Ovary (tissue), 9 donors: ENCODE measurements around the gene GAPDH. TPM values are rescaled to one million over a fixed set of nuclear protein-coding genes. Genes with fewer than 3 reads are reported as not detected.
"Not testable (repeated sequence)": the region's sequence is repeated elsewhere in the genome, so short reads cannot be mapped to it uniquely, and the experiment has no call there.

Experiments used
- DNase-seq, 5 donors: peaks; one replicate each; pipeline ENCODE4 v3.0.0-alpha.2; 2019 to 2020
- H3K27ac ChIP-seq, 2 donors: fragments of 200-600 bp; one replicate each; pipeline versions ENCODE4 v1.5.1 to v1.8.0; 2019 to 2022
- H3K27me3 ChIP-seq: fragments of 200-600 bp; one replicate; pipeline ENCODE4 v1.8.0; 2022
- H3K36me3 ChIP-seq: fragments of 200-600 bp; sonication (generic); one replicate; pipeline ENCODE4 v1.5.1; 2019
- H3K4me1 ChIP-seq: one replicate; pipeline ENCODE4 v1.8.1; 2013; ENCODE audit warnings: mild to moderate bottlenecking, moderate library complexity; ENCODE audit not compliant: insufficient read depth
- H3K4me3 ChIP-seq: fragments of 200-600 bp; sonication (generic); one replicate; pipeline ENCODE4 v1.5.1; 2017
- H3K9me3 ChIP-seq, 2 donors: fragments of 200-600 bp in 1 of 2; sonication (generic) in 1 of 2; one replicate each; pipeline versions ENCODE4 v1.5.1 to v1.8.1; 2013 to 2019; ENCODE audit warnings: mild to moderate bottlenecking in 1 of 2, moderate library complexity in 1 of 2
- CTCF ChIP-seq, 3 donors: fragments of 450-650 bp in 2 of 3; fragments of 200-600 bp in 1 of 3; IDR thresholded peaks; one replicate each; pipeline versions ENCODE4 v1.5.1 to v1.8.0; 2016 to 2022; ENCODE audit warnings: antibody characterized with exemption in 3 of 3, mild to moderate bottlenecking in 1 of 3
- EP300 ChIP-seq: sonication (generic); formaldehyde crosslinking; IDR thresholded peaks from one replicate; pipeline ENCODE4 v1.6.1; 2017; ENCODE audit warnings: antibody characterized with exemption
- POLR2A ChIP-seq: fragments of 450-650 bp; IDR thresholded peaks from one replicate; pipeline ENCODE4 v1.6.1; 2017; ENCODE audit warnings: antibody characterized with exemption, mild to moderate bottlenecking, moderate library complexity
- WGBS, 3 donors: extraction: QIAGEN DNeasy Blood & Tissue Kit in 1 of 3; methylation state at CpG; one replicate each; pipeline versions ENCODE4 v1.1.5 to v1.1.7; 2013 to 2017; 5-methylcytosine and 5-hydroxymethylcytosine counted together
- intact Hi-C, 4 donors: fragments of 100-400 bp; cut with DNase I; formaldehyde crosslinking; loops; one replicate each; pipeline versions ENCODE4 v1.11.0 to v1.15.1; 2022 to 2023
- polyA plus RNA-seq, 2 donors: library from polyadenylated mRNA; stranded (reverse); fragments of 200-250 nt in 1 of 2; fragments of 350-450 nt in 1 of 2; fragmentation: Illumina TruSeq in 1 of 2; extraction: RNeasy Lipid Tissue Mini Kit (QIAGEN cat#74804) in 1 of 2; gene quantifications; one replicate each; pipeline ENCODE4 v1.2.3, GENCODE V29; 2013 to 2014
- small RNA-seq: library from RNA; depleted of rRNA; stranded (forward); fragments of <200 nt; gene quantifications from one replicate; pipeline ENCODE3, GENCODE V24; 2016
- total RNA-seq, 7 donors: library from RNA; depleted of rRNA in 2 of 7; stranded (reverse); fragments of >200 nt in 2 of 7; fragmentation: NEBNext Ultra II Directional in 3 of 7; extraction: Animal tissue kit (Norgen Biotek cat#: 25700) in 3 of 7; gene quantifications; one replicate each; pipeline versions ENCODE4 v1.1.0 to v1.2.4, GENCODE V29; 2016 to 2023
- donor health status: DM: no; HTN: no; CAD: no; lungs with moderate emphysema.
- donor health status: DM: no; HTN: no; CAD: no.
- donor health status: Bipolar disorder and iron deficiency.
- donor health status: DM: yes; HTN: yes; CAD: no.
- donor health status: DM: no; HTN: no; CAD: no.
- donor health status: DM: yes; HTN: yes; CAD: no.

Gene GAPDH
- total and polyA plus RNA-seq, 9 donors = 661 to 1,442 (median 1,247) TPM

DNA sequence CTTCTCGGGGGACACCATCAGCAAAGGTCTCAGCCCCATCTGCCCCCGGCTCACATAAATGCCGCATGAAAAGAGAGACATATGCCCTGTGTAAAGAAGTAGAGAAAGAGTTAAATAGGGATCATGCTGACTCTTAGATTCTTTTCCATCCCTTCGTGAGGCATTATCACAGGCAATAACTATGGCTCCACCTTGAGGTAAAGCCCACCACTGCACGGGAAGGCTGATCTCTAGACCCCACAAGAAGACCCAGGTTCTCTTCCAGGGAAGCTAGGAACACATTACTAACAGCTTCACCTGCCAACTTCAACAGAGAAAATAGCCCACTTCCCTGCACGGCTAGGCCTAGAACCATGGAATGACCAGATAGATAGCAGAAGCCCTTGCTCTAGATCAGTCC is 47.9 kb downstream of the GAPDH start:
- intact Hi-C loops = no loop called here
- Histone ChIP-seq H3K27me3 (no peaks in the 10 kb centered on the region), H3K4me3 (no peak overlapping the region), H3K36me3 (peaks cover 2% of the 10 kb centered on the region), H3K27ac (no peak overlapping the region), H3K9me3 (no peaks in the 10 kb centered on the region), H3K4me1 (no peaks in the 10 kb centered on the region)
- TF ChIP-seq POLR2A = no peak
- no peak for TF ChIP-seq EP300
- no peak for TF ChIP-seq CTCF (IDR thresholded peaks at IDR 0.05)
- no peak for DNase-seq
- WGBS, 3 donors = 57 to 71% (median 63%) methylated on average over 6 of the region's 6 CpGs

GRCh38 chr12:6582959-6583358 is 48.6 kb downstream of the GAPDH start:
- 89 to 93% (median 89%) methylated on average over 12 of the region's 12 CpGs for WGBS, 3 donors
- H3K36me3 ChIP-seq = no peaks in the 10 kb centered on the region
- no peaks in the 10 kb centered on the region for H3K4me1 ChIP-seq
- H3K27ac ChIP-seq = no peak overlapping the region
- H3K4me3 ChIP-seq = no peak overlapping the region
- no peaks in the 10 kb centered on the region for H3K9me3 ChIP-seq
- no peak for DNase-seq
- H3K27me3 ChIP-seq = no peaks in the 10 kb centered on the region
- intact Hi-C loops = no loop called here
- TF ChIP-seq CTCF (IDR thresholded peaks at IDR 0.05) (no peak), POLR2A (no peak), EP300 (no peak)

GRCh38 chr12:6584293-6584692 is 50.0 kb downstream of the GAPDH start:
- no peak overlapping the region for H3K4me3 ChIP-seq
- 53 to 72% (median 58%) methylated on average over 10 of the region's 10 CpGs for WGBS, 3 donors
- H3K27ac ChIP-seq = no peak overlapping the region
- no peaks in the 10 kb centered on the region for H3K9me3 ChIP-seq
- intact Hi-C loops = no loop called here
- DNase-seq = no peak
- TF ChIP-seq POLR2A = no peak
- no peak for TF ChIP-seq CTCF (IDR thresholded peaks at IDR 0.05)
- no peak for TF ChIP-seq EP300
- no peaks in the 10 kb centered on the region for H3K4me1 ChIP-seq
- no peaks in the 10 kb centered on the region for H3K27me3 ChIP-seq
- no peaks in the 10 kb centered on the region for H3K36me3 ChIP-seq

DNA sequence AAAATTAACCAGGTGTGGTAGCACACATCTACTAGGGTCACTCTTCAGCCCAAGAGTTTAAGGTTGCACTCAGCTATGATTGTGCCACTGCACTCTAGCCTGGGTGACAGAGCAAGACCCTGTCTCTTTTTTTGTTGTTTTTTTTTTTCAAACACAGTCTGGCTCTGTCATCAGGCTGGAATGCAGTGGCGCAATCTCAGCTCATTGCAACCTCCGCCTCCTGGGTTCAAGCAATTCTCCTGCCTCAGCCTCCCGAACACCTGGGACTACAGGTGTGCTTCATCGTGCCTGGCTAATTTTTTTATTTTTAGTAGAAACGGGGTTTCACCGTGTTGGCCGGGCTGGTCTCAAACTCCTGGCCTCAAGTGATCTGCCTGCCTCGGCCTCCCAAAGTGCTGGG is 52.3 kb downstream of the GAPDH start:
- H3K4me3 ChIP-seq, H3K36me3 ChIP-seq, intact Hi-C loops, DNase-seq, H3K9me3 ChIP-seq, H3K27me3 ChIP-seq, H3K4me1 ChIP-seq, H3K27ac ChIP-seq: not testable (repeated sequence)
- 88 to 93% (median 92%) methylated on average over 8 of the region's 8 CpGs for WGBS, 3 donors

Small RNA genes within 50 kb of the gene (small RNA-seq; reads per million reads assigned to genes)
- 337 reads per million, percentile 95 among the genes with 10 or more reads in this experiment for gene SCARNA11

Other genes with a start within 250 kb of the GAPDH start
- gene PLEKHG6, start 223.8 kb upstream of the GAPDH start, total RNA-seq = 1 to 10 TPM in 1 of 7 donors, under 1 TPM in 5, not detected in 1; 0.17 to 1.7 (median 0.51) TPM
- under 1 TPM in 1 of 2 donors, not detected in 1; 0.13 TPM for gene PLEKHG6, start 223.8 kb upstream of the GAPDH start, polyA plus RNA-seq
- gene TNFRSF1A, start 192.4 kb upstream of the GAPDH start, total RNA-seq = 100 to 1,000 TPM; 116 to 274 (median 179) TPM
- gene TNFRSF1A, start 192.4 kb upstream of the GAPDH start, polyA plus RNA-seq = 100 to 1,000 TPM in 1 of 2 donors, 10 to 100 TPM in 1; 92.8 to 230 TPM
- 100 to 1,000 TPM in 1 of 7 donors, 10 to 100 TPM in 4, 1 to 10 TPM in 2; 3.3 to 141 (median 17.0) TPM for gene SCNN1A, start 159.0 kb upstream of the GAPDH start, total RNA-seq
- gene SCNN1A, start 159.0 kb upstream of the GAPDH start, polyA plus RNA-seq = 1 to 10 TPM; 1.2 to 1.6 TPM
- gene LTBR, start 150.4 kb upstream of the GAPDH start, total RNA-seq = 100 to 1,000 TPM in 3 of 7 donors, 10 to 100 TPM in 4; 55.8 to 131 (median 92.6) TPM
- 10 to 100 TPM; 21.9 to 65.7 TPM for gene LTBR, start 150.4 kb upstream of the GAPDH start, polyA plus RNA-seq
- under 1 TPM in 5 of 7 donors, not detected in 2; 0.34 to 0.87 (median 0.55) TPM for gene CD27, start 89.6 kb upstream of the GAPDH start, total RNA-seq
- gene CD27, start 89.6 kb upstream of the GAPDH start, polyA plus RNA-seq = under 1 TPM; 0.38 to 0.63 TPM
- gene TAPBPL, start 82.5 kb upstream of the GAPDH start, total RNA-seq = 10 to 100 TPM; 10.3 to 23.4 (median 15.3) TPM
- gene TAPBPL, start 82.5 kb upstream of the GAPDH start, polyA plus RNA-seq = 10 to 100 TPM; 16.5 to 37.5 TPM
- 10 to 100 TPM in 1 of 7 donors, 1 to 10 TPM in 6; 2.5 to 10.5 (median 5.8) TPM for gene VAMP1, start 63.8 kb upstream of the GAPDH start, total RNA-seq
- 10 to 100 TPM in 1 of 2 donors, 1 to 10 TPM in 1; 5.2 to 11.9 TPM for gene VAMP1, start 63.8 kb upstream of the GAPDH start, polyA plus RNA-seq
- gene MRPL51, start 41.3 kb upstream of the GAPDH start, total RNA-seq = 100 to 1,000 TPM in 4 of 7 donors, 10 to 100 TPM in 3; 27.5 to 119 (median 108) TPM
- 100 to 1,000 TPM in 1 of 2 donors, 10 to 100 TPM in 1; 74.1 to 142 TPM for gene MRPL51, start 41.3 kb upstream of the GAPDH start, polyA plus RNA-seq
- 10 to 100 TPM; 11.5 to 19.5 (median 16.4) TPM for gene NCAPD2, start 40.4 kb upstream of the GAPDH start, total RNA-seq
- 10 to 100 TPM in 1 of 2 donors, 1 to 10 TPM in 1; 8.8 to 19.4 TPM for gene NCAPD2, start 40.4 kb upstream of the GAPDH start, polyA plus RNA-seq
- 10 to 100 TPM; 10.9 to 31.4 (median 22.9) TPM for gene IFFO1, start 21.5 kb downstream of the GAPDH start, total RNA-seq
- 10 to 100 TPM in 1 of 2 donors, 1 to 10 TPM in 1; 9.7 to 25.9 TPM for gene IFFO1, start 21.5 kb downstream of the GAPDH start, polyA plus RNA-seq
- gene NOP2, start 33.8 kb downstream of the GAPDH start, total RNA-seq = 10 to 100 TPM; 11.6 to 46.9 (median 24.5) TPM
- gene NOP2, start 33.8 kb downstream of the GAPDH start, polyA plus RNA-seq = 10 to 100 TPM; 11.6 to 31.2 TPM
- gene CHD4, start 72.9 kb downstream of the GAPDH start, total RNA-seq = 100 to 1,000 TPM; 137 to 297 (median 227) TPM
- 100 to 1,000 TPM; 118 to 177 TPM for gene CHD4, start 72.9 kb downstream of the GAPDH start, polyA plus RNA-seq
- gene LPAR5, start 101.4 kb downstream of the GAPDH start, total RNA-seq = 1 to 10 TPM in 6 of 7 donors, under 1 TPM in 1; 0.83 to 2.2 (median 1.3) TPM
- 1 to 10 TPM in 1 of 2 donors, under 1 TPM in 1; 0.57 to 2.6 TPM for gene LPAR5, start 101.4 kb downstream of the GAPDH start, polyA plus RNA-seq
- 1 to 10 TPM in 3 of 7 donors, under 1 TPM in 4; 0.30 to 2.5 (median 0.92) TPM for gene ACRBP, start 112.9 kb downstream of the GAPDH start, total RNA-seq
- gene ACRBP, start 112.9 kb downstream of the GAPDH start, polyA plus RNA-seq = 1 to 10 TPM in 1 of 2 donors, under 1 TPM in 1; 0.54 to 2.9 TPM
- 10 to 100 TPM; 26.1 to 39.9 (median 35.0) TPM for gene ING4, start 128.6 kb downstream of the GAPDH start, total RNA-seq
- 10 to 100 TPM; 64.9 to 90.0 TPM for gene ING4, start 128.6 kb downstream of the GAPDH start, polyA plus RNA-seq
- gene ZNF384, start 154.9 kb downstream of the GAPDH start, total RNA-seq = 10 to 100 TPM; 22.1 to 64.9 (median 58.2) TPM
- 10 to 100 TPM; 44.4 to 59.0 TPM for gene ZNF384, start 154.9 kb downstream of the GAPDH start, polyA plus RNA-seq
- 1 to 10 TPM in 2 of 7 donors, under 1 TPM in 4, not detected in 1; 0.11 to 3.1 (median 0.85) TPM for gene PIANP, start 166.3 kb downstream of the GAPDH start, total RNA-seq
- 1 to 10 TPM; 1.2 to 3.9 TPM for gene PIANP, start 166.3 kb downstream of the GAPDH start, polyA plus RNA-seq
- 10 to 100 TPM; 36.4 to 61.4 (median 48.4) TPM for gene COPS7A, start 189.5 kb downstream of the GAPDH start, total RNA-seq
- gene COPS7A, start 189.5 kb downstream of the GAPDH start, polyA plus RNA-seq = 10 to 100 TPM; 45.7 to 74.8 TPM
- 100 to 1,000 TPM in 6 of 7 donors, 10 to 100 TPM in 1; 64.1 to 162 (median 141) TPM for gene MLF2, start 218.6 kb downstream of the GAPDH start, total RNA-seq
- gene MLF2, start 218.6 kb downstream of the GAPDH start, polyA plus RNA-seq = 100 to 1,000 TPM; 130 to 138 TPM
- gene PTMS, start 231.8 kb downstream of the GAPDH start, total RNA-seq = 1,000 to 10,000 TPM in 1 of 7 donors, 100 to 1,000 TPM in 6; 100 to 1,013 (median 576) TPM
- 100 to 1,000 TPM; 550 to 594 TPM for gene PTMS, start 231.8 kb downstream of the GAPDH start, polyA plus RNA-seq
- 10 to 100 TPM in 6 of 7 donors, 1 to 10 TPM in 1; 8.5 to 21.8 (median 16.0) TPM for gene LAG3, start 238.0 kb downstream of the GAPDH start, total RNA-seq
- 10 to 100 TPM in 1 of 2 donors, 1 to 10 TPM in 1; 4.7 to 13.7 TPM for gene LAG3, start 238.0 kb downstream of the GAPDH start, polyA plus RNA-seq